ENCODE measurements around the gene ERBB4.

GRCh38 chr2:211439011-211439410 is 1099.6 kb downstream of the ERBB4 start:
- TF ChIP-seq CTCF (IDR thresholded peaks at IDR 0.05; ENCODE audit: low read length) (no peak), EZH2phosphoT487 (IDR thresholded peaks at IDR 0.05; ENCODE audit: low read length) (no peak)

All from MM.1S (cell line).